GM12873 (cell line): ENCODE results near the gene KRT4.

ENCODE experiments used
- CTCF ChIP-seq: IDR thresholded peaks from 2 replicates; pipeline ENCODE4 v1.5.1; 2012; ENCODE audit warnings: low read depth, mild to moderate bottlenecking, moderate library complexity, low read length, control low read depth; ENCODE audit not compliant: insufficient read depth; ENCODE audit errors: missing control alignments

KRT4 gene

DNA sequence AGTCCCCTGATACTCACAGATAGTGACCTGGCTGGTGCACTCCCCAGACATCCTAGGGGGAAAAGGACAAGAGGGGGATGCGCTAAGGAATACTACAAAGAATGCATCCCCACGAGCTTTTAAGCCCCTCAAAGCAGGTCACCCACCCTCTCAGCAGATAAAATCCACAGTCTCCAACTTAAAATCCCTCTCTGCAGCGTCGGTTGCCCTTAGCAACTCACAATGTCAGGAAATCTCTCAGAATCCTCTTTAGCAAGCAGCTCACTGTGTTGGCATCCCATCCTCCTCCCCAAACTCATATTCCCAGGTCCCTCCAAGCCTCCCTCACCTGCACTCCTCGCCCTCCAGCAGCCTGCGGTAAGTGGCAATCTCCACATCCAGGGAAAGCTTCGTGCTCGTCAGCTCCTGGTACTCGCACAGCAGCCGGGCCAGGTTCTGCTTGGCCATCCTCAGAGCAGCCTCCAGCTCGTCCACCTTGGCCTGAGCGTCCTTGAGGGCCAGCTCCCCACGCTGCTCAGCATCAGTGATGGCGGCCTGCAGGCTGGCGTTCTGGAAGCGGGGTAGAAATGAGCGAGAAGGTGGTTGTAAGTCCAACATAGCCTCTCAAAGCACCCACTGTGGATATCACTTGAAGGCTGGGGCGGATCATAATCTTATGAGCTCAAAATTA lies 25.7 kb upstream of the KRT4 start:
- no peak for TF ChIP-seq CTCF

GRCh38 chr12:52838609-52839435 lies 24.9 kb upstream of the KRT4 start:
- no peak for TF ChIP-seq CTCF

DNA sequence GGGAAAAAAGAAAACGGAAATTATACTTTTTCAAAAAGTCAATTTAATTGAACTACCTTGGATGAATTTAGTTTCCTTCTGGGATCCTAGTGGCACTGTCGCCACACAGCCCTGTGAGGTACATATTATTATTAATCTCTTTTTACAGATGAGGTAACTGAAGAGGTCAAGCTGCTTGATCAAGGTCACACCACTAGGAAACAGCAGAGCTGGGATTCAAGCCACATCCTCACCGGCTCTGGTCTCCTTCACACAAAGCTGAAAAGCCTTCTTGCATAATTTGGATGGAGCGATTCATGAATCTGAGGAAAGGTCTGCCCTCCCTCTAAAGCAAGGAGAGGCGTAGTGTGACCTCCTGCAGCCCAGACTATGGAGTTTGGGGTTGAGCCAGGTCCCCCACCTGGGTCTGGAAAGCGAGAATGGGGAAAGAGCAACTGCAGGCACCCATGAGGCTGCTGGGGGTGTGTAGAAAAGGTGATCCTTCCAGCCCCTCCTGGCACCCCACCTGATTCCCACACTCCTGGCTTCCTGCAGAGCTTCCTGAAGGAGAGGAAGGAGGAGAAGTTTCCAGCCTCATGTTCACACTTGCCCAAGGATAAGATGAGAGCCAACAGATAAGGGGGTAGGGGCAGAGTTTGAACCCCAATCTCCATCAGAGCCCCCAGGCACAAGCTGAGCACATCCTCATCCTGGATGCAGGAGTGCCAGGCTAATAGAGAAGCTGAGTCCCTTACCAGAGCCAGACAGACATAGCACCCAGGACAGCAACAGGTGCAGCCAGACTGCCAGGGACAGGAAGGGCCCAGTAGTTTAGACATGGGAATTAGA lies 24.1 kb upstream of the KRT4 start:
- TF ChIP-seq CTCF = no peak

DNA sequence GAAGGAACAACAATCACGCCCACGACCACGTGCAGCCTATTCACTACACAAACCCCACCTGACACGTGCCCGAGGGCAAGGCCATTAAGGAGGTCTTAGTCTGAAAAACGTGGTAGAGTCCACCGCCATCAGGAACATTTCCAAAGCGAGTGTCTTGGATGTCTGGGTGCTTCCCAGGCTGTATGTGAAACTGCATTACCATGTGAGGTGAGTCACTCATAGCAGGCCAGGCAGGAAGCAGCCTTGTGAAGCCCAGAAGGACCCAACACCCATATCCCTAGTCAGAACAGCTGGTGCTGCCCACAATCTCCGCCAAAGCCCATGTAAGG lies 23.5 kb upstream of the KRT4 start:
- TF ChIP-seq CTCF = no peak

DNA sequence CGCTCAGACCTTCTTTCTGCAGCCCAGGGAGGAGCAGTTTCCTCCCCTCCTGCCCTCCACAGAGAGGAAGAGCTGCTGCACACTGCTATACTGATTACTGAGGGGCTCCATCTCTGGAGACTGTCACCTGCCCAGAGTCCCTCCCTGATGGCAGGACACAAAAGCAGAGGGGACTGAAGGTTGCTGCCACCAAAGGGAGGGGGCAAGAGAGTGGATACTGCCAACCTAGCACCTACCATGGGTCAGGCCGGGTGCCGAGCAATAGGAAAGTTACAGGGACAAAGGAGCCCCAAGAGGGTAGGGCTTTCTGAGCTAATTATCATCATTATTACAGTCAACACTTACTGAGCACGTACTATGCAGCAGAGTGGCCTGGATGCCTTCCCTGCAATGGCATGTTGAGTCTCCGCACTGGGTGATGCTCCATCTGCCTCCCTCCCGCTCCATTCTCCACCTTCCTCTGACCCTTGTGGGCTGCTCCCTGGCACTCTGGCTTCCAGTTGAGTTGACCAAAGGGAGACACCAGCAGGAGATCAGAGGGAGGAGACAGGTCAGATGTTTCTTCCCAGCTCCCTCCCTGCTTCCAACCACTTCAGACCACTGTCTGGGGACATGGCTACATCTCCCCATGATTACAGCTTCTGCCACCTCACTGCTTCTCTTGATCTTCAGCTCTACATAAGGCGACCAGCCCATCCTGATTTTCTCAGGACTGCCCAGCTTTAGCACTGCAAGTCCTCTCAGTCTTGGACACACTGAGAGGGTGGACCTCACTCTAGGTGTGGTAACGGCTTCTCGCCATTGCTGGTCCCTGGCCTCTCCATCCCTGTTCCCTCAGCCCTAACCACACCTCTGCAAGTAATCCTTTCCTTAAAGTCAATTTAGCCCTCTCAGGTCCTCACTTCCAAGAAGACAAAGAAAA lies 22.8 kb upstream of the KRT4 start:
- TF ChIP-seq CTCF = no peak

GRCh38 chr12:52836042-52836466 lies 22.1 kb upstream of the KRT4 start:
- no peak for TF ChIP-seq CTCF
